ENCODE measurements around the gene MS4A6E. TPM values are rescaled to one million over a fixed set of nuclear protein-coding genes. Genes with fewer than 3 reads are reported as not detected.

The MS4A6E gene
- polyA plus RNA-seq, 1 donor from 2014 or later, result not detected

GRCh38 chr11:60315871-60316270, 11.2 kb upstream of the MS4A6E start:
- Mint-ChIP-seq H3K27me3 (no peaks in the 10 kb centered on the region), H3K4me3 (no peak overlapping the region), H3K4me1 (peaks cover 0 to under 1% (median 0%) of the 10 kb centered on the region in 3 donors), H3K27ac (no peak overlapping the region), H3K9me3 (peaks cover 0 to 18% (median 17%) of the 10 kb centered on the region in 3 donors), H3K36me3 (no peaks in the 10 kb centered on the region)

DNA sequence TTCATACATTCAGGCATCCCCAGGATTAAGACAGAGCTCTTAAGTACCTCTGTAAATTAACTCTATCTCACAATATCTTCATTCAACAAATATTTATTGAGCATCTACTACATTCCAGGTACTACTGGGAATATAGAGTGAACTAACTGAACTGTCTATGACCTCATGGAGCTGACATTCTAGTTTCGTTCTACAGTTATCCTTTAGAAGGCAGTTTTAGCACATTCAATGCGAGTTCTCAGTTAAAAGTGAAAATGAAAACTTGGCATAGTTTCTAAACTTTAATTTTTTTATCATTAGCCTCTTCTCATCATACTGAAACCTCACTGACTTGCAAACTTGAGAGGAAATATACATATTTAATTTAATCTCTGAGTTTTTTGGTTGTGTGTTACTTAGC, 10.7 kb upstream of the MS4A6E start:
- no peaks in the 10 kb centered on the region for H3K27me3 Mint-ChIP-seq

GRCh38 chr11:60318726-60319125, 8.3 kb upstream of the MS4A6E start:
- H3K27ac Mint-ChIP-seq, result no peak overlapping the region
- no peaks in the 10 kb centered on the region for H3K36me3 Mint-ChIP-seq
- H3K9me3 Mint-ChIP-seq, result peaks cover 0 to 27% (median 23%) of the 10 kb centered on the region in 3 donors
- H3K27me3 Mint-ChIP-seq, result no peaks in the 10 kb centered on the region
- no peaks in the 10 kb centered on the region for H3K4me1 Mint-ChIP-seq
- H3K4me3 Mint-ChIP-seq, result no peak overlapping the region

More for the DNA sequence above, 10.7 kb upstream of the MS4A6E start:
- no peak overlapping the region for H3K27ac Mint-ChIP-seq
- H3K36me3 Mint-ChIP-seq, result no peaks in the 10 kb centered on the region
- H3K4me1 Mint-ChIP-seq, result no peaks in the 10 kb centered on the region
- H3K9me3 Mint-ChIP-seq, result peaks cover 0 to 20% (median 20%) of the 10 kb centered on the region in 3 donors
- H3K4me3 Mint-ChIP-seq, result no peak overlapping the region

GRCh38 chr11:60321051-60321450, 6.0 kb upstream of the MS4A6E start:
- Mint-ChIP-seq H3K4me3 (no peak overlapping the region), H3K4me1 (no peaks in the 10 kb centered on the region), H3K27ac (no peak overlapping the region), H3K9me3 (peaks cover 2 to 35% (median 27%) of the 10 kb centered on the region in 3 donors), H3K27me3 (no peaks in the 10 kb centered on the region), H3K36me3 (peaks cover 6% of the 10 kb centered on the region)

DNA sequence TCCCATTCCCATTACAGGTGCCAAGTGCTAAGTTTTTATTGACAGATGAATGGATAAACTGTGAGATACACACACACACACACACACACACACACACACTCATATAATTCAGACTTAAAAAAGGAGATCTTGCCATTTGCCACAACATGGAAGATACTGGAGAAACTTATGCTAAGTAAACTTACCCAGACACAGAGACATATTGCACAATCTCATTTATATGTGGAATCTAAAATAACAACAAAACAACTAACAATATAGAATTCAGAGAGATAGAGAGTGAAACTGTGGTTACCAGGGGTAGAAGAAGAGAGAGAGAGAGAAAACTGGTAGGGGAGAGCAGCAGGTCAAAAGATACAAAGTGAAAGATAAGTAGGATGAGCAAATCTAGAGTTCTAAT, 1.4 kb downstream of the MS4A6E start:
- H3K27ac Mint-ChIP-seq, result no peak overlapping the region
- H3K36me3 Mint-ChIP-seq, result peaks cover 6% of the 10 kb centered on the region
- peaks cover 8 to 15% (median 13%) of the 10 kb centered on the region in 3 donors for H3K9me3 Mint-ChIP-seq
- H3K4me1 Mint-ChIP-seq, result no peaks in the 10 kb centered on the region
- H3K27me3 Mint-ChIP-seq, result no peaks in the 10 kb centered on the region
- H3K4me3 Mint-ChIP-seq, result no peak overlapping the region

DNA sequence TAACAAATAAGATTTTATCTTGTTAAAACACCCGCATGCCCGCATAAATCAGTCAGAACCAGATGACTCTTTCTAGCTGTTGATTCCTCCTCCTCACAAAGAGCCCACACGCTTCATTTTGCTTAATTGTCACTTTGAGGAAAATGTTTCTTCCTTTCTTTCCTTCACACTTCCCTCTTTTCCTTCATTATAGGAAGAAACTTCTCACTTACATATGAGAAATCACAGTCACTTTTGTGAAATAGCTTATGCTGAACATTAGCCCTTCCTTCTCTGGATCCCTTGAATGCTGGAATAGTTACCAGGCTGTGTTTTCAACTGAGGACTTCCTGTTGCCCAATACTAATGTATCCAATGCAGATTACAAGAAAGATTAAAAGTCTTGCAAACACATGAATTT, 5.8 kb downstream of the MS4A6E start:
- H3K4me1 Mint-ChIP-seq, result peaks cover 3 to 9% (median 4%) of the 10 kb centered on the region in 3 donors
- H3K36me3 Mint-ChIP-seq, result no peaks in the 10 kb centered on the region
- H3K27ac Mint-ChIP-seq, result no peak overlapping the region
- no peak overlapping the region for H3K4me3 Mint-ChIP-seq
- H3K9me3 Mint-ChIP-seq, result peaks cover 0 to 3% (median 2%) of the 10 kb centered on the region in 3 donors
- H3K27me3 Mint-ChIP-seq, result no peaks in the 10 kb centered on the region

- Mint-ChIP-seq H3K9me3 (peaks cover 0 to 2% (median 2%) of the 10 kb centered on the region in 3 donors), H3K27ac (no peak overlapping the region), H3K4me3 (no peak overlapping the region), H3K27me3 (no peaks in the 10 kb centered on the region), H3K4me1 (peaks cover 3 to 9% (median 4%) of the 10 kb centered on the region in 3 donors), H3K36me3 (no peaks in the 10 kb centered on the region)
Observed at GRCh38 chr11:60334005-60334620, 7.1 kb downstream of the MS4A6E start.

GRCh38 chr11:60336767-60337391, 9.8 kb downstream of the MS4A6E start:
- Mint-ChIP-seq H3K36me3 (no peaks in the 10 kb centered on the region), H3K9me3 (no peaks in the 10 kb centered on the region), H3K27me3 (no peaks in the 10 kb centered on the region), H3K4me3 (peak overlapping the region in 1 of 4 donors; percentile 12), H3K27ac (no peak overlapping the region), H3K4me1 (peaks cover 3 to 9% (median 4%) of the 10 kb centered on the region in 3 donors)

GRCh38 chr11:60338053-60338452, 11.0 kb downstream of the MS4A6E start:
- no peak overlapping the region for H3K27ac Mint-ChIP-seq
- no peaks in the 10 kb centered on the region for H3K27me3 Mint-ChIP-seq
- H3K9me3 Mint-ChIP-seq, result no peaks in the 10 kb centered on the region
- no peaks in the 10 kb centered on the region for H3K36me3 Mint-ChIP-seq
- H3K4me3 Mint-ChIP-seq, result no peak overlapping the region
- peaks cover 3 to 9% (median 4%) of the 10 kb centered on the region in 3 donors for H3K4me1 Mint-ChIP-seq

DNA sequence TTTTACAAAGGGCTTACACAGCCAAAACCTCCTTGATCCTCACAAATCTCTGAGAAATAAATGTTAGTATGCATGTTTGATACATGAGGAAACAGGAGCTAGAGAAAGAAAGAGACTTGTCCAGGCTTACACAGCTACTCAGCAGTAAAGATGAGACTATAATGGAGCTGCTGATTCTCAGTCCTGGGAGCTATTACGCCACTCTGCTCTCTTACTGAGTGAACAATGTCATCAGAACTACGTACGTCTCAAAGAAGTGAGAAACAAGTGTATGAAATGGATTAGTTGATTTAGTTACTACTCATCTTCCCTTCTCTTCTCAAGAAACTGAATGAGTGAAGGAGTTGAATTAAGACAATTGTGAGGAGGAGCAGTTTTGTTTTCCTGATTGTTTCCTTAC, 12.3 kb downstream of the MS4A6E start:
- Mint-ChIP-seq H3K36me3 (no peaks in the 10 kb centered on the region), H3K4me1 (peaks cover 3 to 4% (median 4%) of the 10 kb centered on the region in 3 donors), H3K27me3 (no peaks in the 10 kb centered on the region), H3K27ac (no peak overlapping the region), H3K4me3 (no peak overlapping the region), H3K9me3 (no peaks in the 10 kb centered on the region)

GRCh38 chr11:60343094-60343704, 16.1 kb downstream of the MS4A6E start:
- Mint-ChIP-seq H3K36me3 (no peaks in the 10 kb centered on the region), H3K4me3 (no peak overlapping the region), H3K9me3 (no peaks in the 10 kb centered on the region), H3K27me3 (no peaks in the 10 kb centered on the region), H3K27ac (no peak overlapping the region), H3K4me1 (peaks cover 4 to 11% (median 10%) of the 10 kb centered on the region in 3 donors)

- Mint-ChIP-seq H3K9me3 (no peaks in the 10 kb centered on the region), H3K4me1 (peaks cover 4 to 12% (median 11%) of the 10 kb centered on the region in 3 donors), H3K36me3 (no peaks in the 10 kb centered on the region), H3K4me3 (no peak overlapping the region), H3K27me3 (no peaks in the 10 kb centered on the region), H3K27ac (no peak overlapping the region)
Observed at GRCh38 chr11:60344146-60344545, 17.1 kb downstream of the MS4A6E start.

DNA sequence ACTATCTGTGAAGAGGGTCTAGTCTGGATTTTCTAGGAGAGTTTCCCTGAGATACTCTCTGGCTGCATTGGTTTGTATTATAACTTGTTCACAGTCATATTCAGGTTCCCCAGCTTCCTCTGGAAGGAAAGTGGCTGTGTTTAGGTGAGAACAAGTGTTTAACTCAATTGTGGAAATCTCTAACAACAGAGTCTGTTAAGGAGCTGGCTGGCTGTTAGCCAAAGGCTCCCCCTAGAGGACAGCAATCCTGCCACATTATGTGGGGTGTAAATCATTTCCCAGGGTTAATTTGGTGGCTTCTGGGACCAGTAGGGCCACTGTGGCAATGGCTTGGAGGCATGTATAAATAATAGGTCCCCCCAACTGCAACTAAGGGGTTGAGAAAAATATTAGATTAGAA, 18.4 kb downstream of the MS4A6E start:
- no peak overlapping the region for H3K4me3 Mint-ChIP-seq
- no peak overlapping the region for H3K27ac Mint-ChIP-seq
- no peaks in the 10 kb centered on the region for H3K9me3 Mint-ChIP-seq
- H3K4me1 Mint-ChIP-seq, result peaks cover 4 to 15% (median 12%) of the 10 kb centered on the region in 3 donors
- H3K36me3 Mint-ChIP-seq, result no peaks in the 10 kb centered on the region
- no peaks in the 10 kb centered on the region for H3K27me3 Mint-ChIP-seq

- H3K4me3 Mint-ChIP-seq, result no peak overlapping the region
- H3K27ac Mint-ChIP-seq, result no peak overlapping the region
- peaks cover 4 to 15% (median 12%) of the 10 kb centered on the region in 3 donors for H3K4me1 Mint-ChIP-seq
- no peaks in the 10 kb centered on the region for H3K36me3 Mint-ChIP-seq
- no peaks in the 10 kb centered on the region for H3K27me3 Mint-ChIP-seq
- H3K9me3 Mint-ChIP-seq, result no peaks in the 10 kb centered on the region
Observed at GRCh38 chr11:60347084-60347797, 20.2 kb downstream of the MS4A6E start.

DNA sequence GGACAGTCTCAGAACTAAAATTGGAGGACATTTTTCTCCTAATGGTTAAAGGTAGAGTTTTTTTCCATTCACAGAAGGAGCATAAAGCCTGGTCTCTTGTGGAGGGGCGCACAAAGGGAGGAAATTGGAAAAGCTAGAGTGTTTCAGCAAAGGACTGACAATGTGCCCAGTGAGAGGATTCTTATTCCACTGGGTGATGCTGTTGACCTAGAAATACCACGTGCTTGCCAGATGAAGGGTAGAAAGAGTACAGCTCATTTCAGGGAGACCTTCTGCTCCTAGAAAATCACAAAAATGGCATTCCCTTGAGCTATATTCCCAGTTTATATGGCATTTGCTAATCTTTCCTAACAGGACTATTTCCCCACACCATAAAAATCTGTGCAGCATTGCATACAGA, 21.1 kb downstream of the MS4A6E start:
- Mint-ChIP-seq H3K9me3 (no peaks in the 10 kb centered on the region), H3K27me3 (no peaks in the 10 kb centered on the region), H3K4me1 (peaks cover 4 to 15% (median 12%) of the 10 kb centered on the region in 3 donors), H3K4me3 (no peak overlapping the region), H3K27ac (no peak overlapping the region), H3K36me3 (no peaks in the 10 kb centered on the region)

Measured in IgD-negative memory B cell (primary cell).